ENCODE results near the gene PTPN4. TPM values are rescaled to one million over a fixed set of nuclear protein-coding genes. Genes with fewer than 3 reads are reported as not detected.

Gene PTPN4
- total and polyA plus RNA-seq, 2 experiments from 2014 or later, result 41.6 to 90.4 TPM

DNA sequence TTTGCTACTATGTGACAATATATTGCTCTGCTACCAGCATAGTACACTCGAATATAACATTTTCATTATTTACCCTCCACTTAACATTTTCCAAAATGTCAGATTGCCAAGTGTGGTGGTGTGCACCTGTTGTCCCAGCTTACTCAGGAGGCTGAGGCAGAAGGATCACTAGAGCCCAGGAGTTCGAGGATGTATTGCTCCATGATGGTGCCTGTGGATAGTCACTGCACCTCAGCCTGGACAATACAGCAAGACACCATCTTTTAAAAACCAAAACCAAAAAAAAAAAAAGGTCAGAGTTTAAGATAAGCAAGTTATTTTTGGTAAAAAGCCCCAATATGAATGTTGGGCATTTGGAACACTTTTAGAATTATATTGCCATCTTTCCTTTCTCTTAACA lies 178.0 kb downstream of the PTPN4 start:
- Histone ChIP-seq H3K4me1 (ENCODE audit: insufficient read depth) (no peaks in the 10 kb centered on the region), H3K27me3 (ENCODE audit: insufficient read depth) (no peaks in the 10 kb centered on the region), H3F3A (replicated peaks; ENCODE audit: low read depth) (no peaks in the 10 kb centered on the region), H3K9me2 (ENCODE audit: insufficient read depth) (no peaks in the 10 kb centered on the region), H3K4me2 (no peak overlapping the region), H4K20me1 (replicated peaks; ENCODE audit: insufficient read depth) (no peaks in the 10 kb centered on the region), H3K79me2 (replicated peaks; ENCODE audit: insufficient read depth) (no peaks in the 10 kb centered on the region), H3K27ac (ENCODE audit: low read depth) (no peak overlapping the region), H2AFZ (no peak overlapping the region), H3K4me3 (no peak overlapping the region), H3K36me3 (ENCODE audit: insufficient read depth) (no peaks in the 10 kb centered on the region)
- H3K4me1 Mint-ChIP-seq, result no peaks in the 10 kb centered on the region
- peaks cover 33% of the 10 kb centered on the region for H3K36me3 Mint-ChIP-seq (ENCODE audit: low read depth)
- DNase-seq (ENCODE audit: low spot score) (no peak), ATAC-seq (no peak)
- H3K4me3 Mint-ChIP-seq, result no peak overlapping the region
- H3K27ac Mint-ChIP-seq, result no peak overlapping the region
- no peaks in the 10 kb centered on the region for H3K9me3 Mint-ChIP-seq
- no peaks in the 10 kb centered on the region for H3K27me3 Mint-ChIP-seq (ENCODE audit: insufficient read depth, low read depth, poor library complexity)
- TF ChIP-seq ZNF114 (CRISPR knock-in tag; IDR thresholded peaks at IDR 0.05), result no peak

- TF ChIP-seq CTCF (conservative IDR thresholded peaks at IDR 0.05; ENCODE audit: low read depth in 2 of 2) (no peak), ZNF331 (CRISPR knock-in tag; IDR thresholded peaks at IDR 0.05; ENCODE audit: low read depth) (no peak), EZH2phosphoT487 (IDR thresholded peaks at IDR 0.05; ENCODE audit: unreplicated experiment) (no peak), CREB1 (CRISPR knock-in tag; IDR thresholded peaks at IDR 0.05; ENCODE audit: low read depth) (no peak), POLR2AphosphoS5 (IDR thresholded peaks at IDR 0.05; ENCODE audit: low read depth) (no peak), ZNF114 (CRISPR knock-in tag; IDR thresholded peaks at IDR 0.05) (no peak), EZH2 (IDR thresholded peaks at IDR 0.05; ENCODE audit: low read depth, unreplicated experiment) (no peak), JUNB (IDR thresholded peaks at IDR 0.05; ENCODE audit: unreplicated experiment) (no peak)
- TF ChIP-seq, protein P1, sequence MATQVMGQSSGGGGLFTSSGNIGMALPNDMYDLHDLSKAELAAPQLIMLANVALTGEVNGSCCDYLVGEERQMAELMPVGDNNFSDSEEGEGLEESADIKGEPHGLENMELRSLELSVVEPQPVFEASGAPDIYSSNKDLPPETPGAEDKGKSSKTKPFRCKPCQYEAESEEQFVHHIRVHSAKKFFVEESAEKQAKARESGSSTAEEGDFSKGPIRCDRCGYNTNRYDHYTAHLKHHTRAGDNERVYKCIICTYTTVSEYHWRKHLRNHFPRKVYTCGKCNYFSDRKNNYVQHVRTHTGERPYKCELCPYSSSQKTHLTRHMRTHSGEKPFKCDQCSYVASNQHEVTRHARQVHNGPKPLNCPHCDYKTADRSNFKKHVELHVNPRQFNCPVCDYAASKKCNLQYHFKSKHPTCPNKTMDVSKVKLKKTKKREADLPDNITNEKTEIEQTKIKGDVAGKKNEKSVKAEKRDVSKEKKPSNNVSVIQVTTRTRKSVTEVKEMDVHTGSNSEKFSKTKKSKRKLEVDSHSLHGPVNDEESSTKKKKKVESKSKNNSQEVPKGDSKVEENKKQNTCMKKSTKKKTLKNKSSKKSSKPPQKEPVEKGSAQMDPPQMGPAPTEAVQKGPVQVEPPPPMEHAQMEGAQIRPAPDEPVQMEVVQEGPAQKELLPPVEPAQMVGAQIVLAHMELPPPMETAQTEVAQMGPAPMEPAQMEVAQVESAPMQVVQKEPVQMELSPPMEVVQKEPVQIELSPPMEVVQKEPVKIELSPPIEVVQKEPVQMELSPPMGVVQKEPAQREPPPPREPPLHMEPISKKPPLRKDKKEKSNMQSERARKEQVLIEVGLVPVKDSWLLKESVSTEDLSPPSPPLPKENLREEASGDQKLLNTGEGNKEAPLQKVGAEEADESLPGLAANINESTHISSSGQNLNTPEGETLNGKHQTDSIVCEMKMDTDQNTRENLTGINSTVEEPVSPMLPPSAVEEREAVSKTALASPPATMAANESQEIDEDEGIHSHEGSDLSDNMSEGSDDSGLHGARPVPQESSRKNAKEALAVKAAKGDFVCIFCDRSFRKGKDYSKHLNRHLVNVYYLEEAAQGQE (IDR thresholded peaks at IDR 0.05; ENCODE audit: unreplicated experiment), result no peak
- TF ChIP-seq, protein P2, sequence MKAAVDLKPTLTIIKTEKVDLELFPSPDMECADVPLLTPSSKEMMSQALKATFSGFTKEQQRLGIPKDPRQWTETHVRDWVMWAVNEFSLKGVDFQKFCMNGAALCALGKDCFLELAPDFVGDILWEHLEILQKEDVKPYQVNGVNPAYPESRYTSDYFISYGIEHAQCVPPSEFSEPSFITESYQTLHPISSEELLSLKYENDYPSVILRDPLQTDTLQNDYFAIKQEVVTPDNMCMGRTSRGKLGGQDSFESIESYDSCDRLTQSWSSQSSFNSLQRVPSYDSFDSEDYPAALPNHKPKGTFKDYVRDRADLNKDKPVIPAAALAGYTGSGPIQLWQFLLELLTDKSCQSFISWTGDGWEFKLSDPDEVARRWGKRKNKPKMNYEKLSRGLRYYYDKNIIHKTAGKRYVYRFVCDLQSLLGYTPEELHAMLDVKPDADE (IDR thresholded peaks at IDR 0.05), result no peak
- H3K79me2 ChIP-seq (replicated peaks; ENCODE audit: insufficient read depth), result no peaks in the 10 kb centered on the region
- H2AFZ ChIP-seq, result no peak overlapping the region
- no peak overlapping the region for H3K27ac Mint-ChIP-seq
- H3K4me3 ChIP-seq, result no peak overlapping the region
- H3K36me3 ChIP-seq (ENCODE audit: insufficient read depth), result 0 out of 2 replicates have a peak, but pooled peaks cover under 1% of the 10 kb centered on the region
- peaks cover 28% of the 10 kb centered on the region for H3K36me3 Mint-ChIP-seq (ENCODE audit: low read depth)
- H3K27ac ChIP-seq (ENCODE audit: low read depth), result no peak overlapping the region
- no peaks in the 10 kb centered on the region for H3F3A ChIP-seq (replicated peaks; ENCODE audit: low read depth)
- DNase-seq (ENCODE audit: low spot score) (no peak), ATAC-seq (no peak)
- H3K9me3 Mint-ChIP-seq, result no peaks in the 10 kb centered on the region
- H4K20me1 ChIP-seq (replicated peaks; ENCODE audit: insufficient read depth), result no peaks in the 10 kb centered on the region
- H3K9me2 ChIP-seq (ENCODE audit: insufficient read depth), result no peaks in the 10 kb centered on the region
- no peaks in the 10 kb centered on the region for H3K4me1 Mint-ChIP-seq
- no peaks in the 10 kb centered on the region for H3K4me1 ChIP-seq (ENCODE audit: insufficient read depth)
- no peak overlapping the region for H3K4me2 ChIP-seq
- H3K4me3 Mint-ChIP-seq, result no peak overlapping the region
- H3K27me3 ChIP-seq (ENCODE audit: insufficient read depth), result no peaks in the 10 kb centered on the region
- H3K27me3 Mint-ChIP-seq (ENCODE audit: insufficient read depth, low read depth, poor library complexity), result peaks cover 2% of the 10 kb centered on the region
Observed at GRCh38 chr2:119939915-119940314, 180.2 kb downstream of the PTPN4 start.

Data from GM23338 (cell line).